ENCODE data around the gene CEP162.

CEP162 gene

GRCh38 chr6:84272298-84272697 lies 44.9 kb upstream of the CEP162 start:
- no peaks in the 10 kb centered on the region for H3K27me3 ChIP-seq (ENCODE audit: insufficient read depth, low read length, poor library complexity, severe bottlenecking)
- H3K9me3 ChIP-seq (ENCODE audit: insufficient read depth, low read depth, low read length) = no peaks in the 10 kb centered on the region
- TF ChIP-seq, protein P1, sequence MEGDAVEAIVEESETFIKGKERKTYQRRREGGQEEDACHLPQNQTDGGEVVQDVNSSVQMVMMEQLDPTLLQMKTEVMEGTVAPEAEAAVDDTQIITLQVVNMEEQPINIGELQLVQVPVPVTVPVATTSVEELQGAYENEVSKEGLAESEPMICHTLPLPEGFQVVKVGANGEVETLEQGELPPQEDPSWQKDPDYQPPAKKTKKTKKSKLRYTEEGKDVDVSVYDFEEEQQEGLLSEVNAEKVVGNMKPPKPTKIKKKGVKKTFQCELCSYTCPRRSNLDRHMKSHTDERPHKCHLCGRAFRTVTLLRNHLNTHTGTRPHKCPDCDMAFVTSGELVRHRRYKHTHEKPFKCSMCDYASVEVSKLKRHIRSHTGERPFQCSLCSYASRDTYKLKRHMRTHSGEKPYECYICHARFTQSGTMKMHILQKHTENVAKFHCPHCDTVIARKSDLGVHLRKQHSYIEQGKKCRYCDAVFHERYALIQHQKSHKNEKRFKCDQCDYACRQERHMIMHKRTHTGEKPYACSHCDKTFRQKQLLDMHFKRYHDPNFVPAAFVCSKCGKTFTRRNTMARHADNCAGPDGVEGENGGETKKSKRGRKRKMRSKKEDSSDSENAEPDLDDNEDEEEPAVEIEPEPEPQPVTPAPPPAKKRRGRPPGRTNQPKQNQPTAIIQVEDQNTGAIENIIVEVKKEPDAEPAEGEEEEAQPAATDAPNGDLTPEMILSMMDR (conservative IDR thresholded peaks at IDR 0.05; ENCODE audit: low read length) = no peak
- no peak for TF ChIP-seq EZH2phosphoT487 (IDR thresholded peaks at IDR 0.05; ENCODE audit: borderline replicate concordance)
- H3F3A ChIP-seq (ENCODE audit: low read depth) = no peaks in the 10 kb centered on the region
- no peak overlapping the region for H3K4me3 ChIP-seq (ENCODE audit: low read length, poor library complexity, severe bottlenecking)
- no peaks in the 10 kb centered on the region for H3K9me2 ChIP-seq (replicated peaks; ENCODE audit: low read depth, low read length)
- H3K36me3 ChIP-seq (ENCODE audit: insufficient read depth, low read length) = no peaks in the 10 kb centered on the region
- H3K9ac ChIP-seq (ENCODE audit: low read depth, low read length, poor library complexity, severe bottlenecking) = no peak overlapping the region
- no peaks in the 10 kb centered on the region for H3K79me2 ChIP-seq (ENCODE audit: insufficient read depth, low read length)
- no peaks in the 10 kb centered on the region for H4K20me1 ChIP-seq (ENCODE audit: insufficient read depth, low read length, poor library complexity, severe bottlenecking)
- no peak overlapping the region for H2AFZ ChIP-seq (ENCODE audit: low read length)
- no peaks in the 10 kb centered on the region for H3K4me1 ChIP-seq (ENCODE audit: insufficient read depth, low read length, poor library complexity, severe bottlenecking)
- H3K4me2 ChIP-seq (ENCODE audit: low read depth, low read length, poor library complexity, severe bottlenecking) = no peak overlapping the region

- no peak for TF ChIP-seq EZH2phosphoT487 (IDR thresholded peaks at IDR 0.05; ENCODE audit: borderline replicate concordance)
- H3K27me3 ChIP-seq (ENCODE audit: insufficient read depth, low read length, poor library complexity, severe bottlenecking) = no peaks in the 10 kb centered on the region
- no peak overlapping the region for H3K4me2 ChIP-seq (ENCODE audit: low read depth, low read length, poor library complexity, severe bottlenecking)
- no peak overlapping the region for H2AFZ ChIP-seq (ENCODE audit: low read length)
- no peak overlapping the region for H3K4me3 ChIP-seq (ENCODE audit: low read length, poor library complexity, severe bottlenecking)
- H3K9me2 ChIP-seq (replicated peaks; ENCODE audit: low read depth, low read length) = no peaks in the 10 kb centered on the region
- no peaks in the 10 kb centered on the region for H3K9me3 ChIP-seq (ENCODE audit: insufficient read depth, low read depth, low read length)
- H3K79me2 ChIP-seq (ENCODE audit: insufficient read depth, low read length) = no peaks in the 10 kb centered on the region
- H4K20me1 ChIP-seq (ENCODE audit: insufficient read depth, low read length, poor library complexity, severe bottlenecking) = no peaks in the 10 kb centered on the region
- H3K36me3 ChIP-seq (ENCODE audit: insufficient read depth, low read length) = no peaks in the 10 kb centered on the region
- H3K4me1 ChIP-seq (ENCODE audit: insufficient read depth, low read length, poor library complexity, severe bottlenecking) = no peaks in the 10 kb centered on the region
- H3F3A ChIP-seq (ENCODE audit: low read depth) = no peaks in the 10 kb centered on the region
- no peak overlapping the region for H3K9ac ChIP-seq (ENCODE audit: low read depth, low read length, poor library complexity, severe bottlenecking)
Observed at GRCh38 chr6:84271061-84271716, 43.7 kb upstream of the CEP162 start.

GRCh38 chr6:84269947-84270733 lies 42.7 kb upstream of the CEP162 start:
- H3K9ac ChIP-seq (ENCODE audit: low read depth, low read length, poor library complexity, severe bottlenecking) = no peak overlapping the region
- H3K9me2 ChIP-seq (replicated peaks; ENCODE audit: low read depth, low read length) = no peaks in the 10 kb centered on the region
- H4K20me1 ChIP-seq (ENCODE audit: insufficient read depth, low read length, poor library complexity, severe bottlenecking) = no peaks in the 10 kb centered on the region
- no peak overlapping the region for H3K4me2 ChIP-seq (ENCODE audit: low read depth, low read length, poor library complexity, severe bottlenecking)
- no peaks in the 10 kb centered on the region for H3K36me3 ChIP-seq (ENCODE audit: insufficient read depth, low read length)
- H3K4me1 ChIP-seq (ENCODE audit: insufficient read depth, low read length, poor library complexity, severe bottlenecking) = no peaks in the 10 kb centered on the region
- no peaks in the 10 kb centered on the region for H3F3A ChIP-seq (ENCODE audit: low read depth)
- TF ChIP-seq EZH2phosphoT487 (IDR thresholded peaks at IDR 0.05; ENCODE audit: borderline replicate concordance) = no peak
- TF ChIP-seq, protein P1 (conservative IDR thresholded peaks at IDR 0.05; ENCODE audit: low read length) = no peak
- H3K4me3 ChIP-seq (ENCODE audit: low read length, poor library complexity, severe bottlenecking) = no peak overlapping the region
- no peaks in the 10 kb centered on the region for H3K9me3 ChIP-seq (ENCODE audit: insufficient read depth, low read depth, low read length)
- H3K27me3 ChIP-seq (ENCODE audit: insufficient read depth, low read length, poor library complexity, severe bottlenecking) = no peaks in the 10 kb centered on the region
- H2AFZ ChIP-seq (ENCODE audit: low read length) = no peak overlapping the region
- H3K79me2 ChIP-seq (ENCODE audit: insufficient read depth, low read length) = no peaks in the 10 kb centered on the region
